Uterus (tissue), 4 donors: Measurements from ENCODE around the gene SWT1. TPM values are rescaled to one million over a fixed set of nuclear protein-coding genes. Genes with fewer than 3 reads are reported as not detected.

Experiments
- DNase-seq, 2 donors: peaks; one replicate each; pipeline ENCODE4 v3.0.0-alpha.2; 2019 to 2020
- H3K27ac ChIP-seq, 2 donors: fragments of 200-600 bp; sonication (generic); 1 replicate in 1 of 2; 2 replicates in 1 of 2; pipeline ENCODE4 v1.5.1; 2016 to 2018
- H3K27me3 ChIP-seq, 2 donors: fragments of 200-600 bp; sonication (generic); one replicate each; pipeline ENCODE4 v1.5.1; 2018 to 2019; ENCODE audit warnings: control low read depth in 1 of 2
- H3K36me3 ChIP-seq, 2 donors: fragments of 200-600 bp; sonication (generic); one replicate each; pipeline ENCODE4 v1.5.1; 2019; ENCODE audit warnings: control low read depth in 1 of 2
- H3K4me1 ChIP-seq, 2 donors: fragments of 200-600 bp; sonication (generic); one replicate each; pipeline ENCODE4 v1.5.1; 2018 to 2019; ENCODE audit warnings: control low read depth in 1 of 2
- H3K4me3 ChIP-seq, 2 donors: fragments of 200-600 bp; sonication (generic); 1 replicate in 1 of 2; 2 replicates in 1 of 2; pipeline ENCODE4 v1.5.1; 2018 to 2019; ENCODE audit warnings: mild to moderate bottlenecking in 1 of 2
- H3K9me3 ChIP-seq, 2 donors: fragments of 200-600 bp; sonication (generic); one replicate each; pipeline ENCODE4 v1.5.1; 2019; ENCODE audit warnings: control low read depth in 1 of 2
- POLR2A ChIP-seq, 2 donors: fragments of 450-650 bp; IDR thresholded peaks; one replicate each; pipeline ENCODE4 v1.6.1; 2016; ENCODE audit warnings: antibody characterized with exemption in 2 of 2, mild to moderate bottlenecking in 1 of 2, moderate library complexity in 1 of 2
- intact Hi-C: fragments of 100-400 bp; cut with DNase I; formaldehyde crosslinking; loops from one replicate; pipeline ENCODE4 v1.15.1; 2023; ENCODE audit warnings: low total_unique reads
- small RNA-seq: library from RNA; depleted of rRNA; stranded (forward); fragments of <200 nt; gene quantifications from one replicate; pipeline ENCODE3, GENCODE V24; 2016
- total RNA-seq, 4 donors: library from RNA; depleted of rRNA in 3 of 4; stranded (reverse); fragments of >200 nt in 3 of 4; gene quantifications; one replicate each; pipeline versions ENCODE4 v1.1.0 to v1.2.4, GENCODE V29; 2014 to 2023
- TF ChIP-seq, protein P1 (sequence below), 4 experiments: fragments of 200-600 bp in 2 of 4; fragments of 450-650 bp in 2 of 4; sonication (generic) in 2 of 4; IDR thresholded peaks; one replicate each; pipeline ENCODE4 v1.5.1; 2016 to 2019; ENCODE audit warnings: antibody characterized with exemption in 4 of 4, mild to moderate bottlenecking in 2 of 4, moderate library complexity in 1 of 4
- donor health status: DM: yes; HTN: yes; CAD: no.

Gene SWT1
- total RNA-seq, 4 donors from 2014 or later = 9.2 to 29.4 (median 17.5) TPM

DNA sequence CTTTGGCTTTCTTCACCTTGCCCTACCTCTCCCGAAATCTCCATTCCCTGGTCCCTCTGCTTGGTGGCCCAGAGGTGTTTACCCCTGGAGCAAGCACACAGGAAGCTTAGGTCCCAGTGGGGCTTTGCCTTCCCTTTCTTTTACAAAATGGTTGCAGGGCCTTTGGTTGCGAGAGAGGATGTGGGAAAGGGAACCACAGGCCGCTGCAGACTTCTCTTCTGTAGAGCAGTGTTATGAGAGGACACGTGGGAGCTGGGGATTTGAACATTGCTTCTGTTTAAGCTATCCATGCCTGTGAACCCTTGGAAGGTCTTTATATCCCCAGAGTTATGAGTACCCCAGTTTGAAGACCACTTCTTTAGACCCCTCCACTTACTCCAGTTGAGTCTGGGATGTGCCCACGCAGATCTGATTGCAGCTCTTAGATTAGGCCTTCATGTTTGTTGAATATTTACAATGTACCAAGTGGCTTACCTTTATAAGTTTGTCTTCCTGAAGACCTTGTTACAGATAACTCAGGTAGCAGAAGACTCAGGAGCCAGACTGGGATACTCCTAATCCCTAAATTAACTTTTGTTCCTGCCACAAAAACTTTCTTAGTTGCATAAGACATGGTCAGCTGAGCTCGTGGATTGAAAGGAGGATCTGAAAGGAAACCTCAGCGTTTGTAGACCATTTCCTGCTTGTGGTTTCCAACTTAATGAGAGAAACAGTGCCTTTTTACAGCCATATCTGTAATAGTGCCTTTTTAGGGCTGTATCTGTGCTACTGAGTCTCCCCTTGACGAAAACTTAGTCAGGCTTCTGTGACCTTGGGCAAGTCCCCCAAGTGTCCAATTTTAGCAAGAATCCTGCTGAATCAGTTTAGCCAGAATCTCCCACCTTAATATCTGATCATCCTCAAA, 182.0 kb downstream of the SWT1 start:
- no peak overlapping the region for H3K4me3 ChIP-seq
- no peaks in the 10 kb centered on the region for H3K36me3 ChIP-seq
- H3K27me3 ChIP-seq = no peaks in the 10 kb centered on the region
- no peaks in the 10 kb centered on the region for H3K4me1 ChIP-seq
- TF ChIP-seq POLR2A (IDR thresholded peaks at IDR 0.05) = no peak
- TF ChIP-seq, protein P1, sequence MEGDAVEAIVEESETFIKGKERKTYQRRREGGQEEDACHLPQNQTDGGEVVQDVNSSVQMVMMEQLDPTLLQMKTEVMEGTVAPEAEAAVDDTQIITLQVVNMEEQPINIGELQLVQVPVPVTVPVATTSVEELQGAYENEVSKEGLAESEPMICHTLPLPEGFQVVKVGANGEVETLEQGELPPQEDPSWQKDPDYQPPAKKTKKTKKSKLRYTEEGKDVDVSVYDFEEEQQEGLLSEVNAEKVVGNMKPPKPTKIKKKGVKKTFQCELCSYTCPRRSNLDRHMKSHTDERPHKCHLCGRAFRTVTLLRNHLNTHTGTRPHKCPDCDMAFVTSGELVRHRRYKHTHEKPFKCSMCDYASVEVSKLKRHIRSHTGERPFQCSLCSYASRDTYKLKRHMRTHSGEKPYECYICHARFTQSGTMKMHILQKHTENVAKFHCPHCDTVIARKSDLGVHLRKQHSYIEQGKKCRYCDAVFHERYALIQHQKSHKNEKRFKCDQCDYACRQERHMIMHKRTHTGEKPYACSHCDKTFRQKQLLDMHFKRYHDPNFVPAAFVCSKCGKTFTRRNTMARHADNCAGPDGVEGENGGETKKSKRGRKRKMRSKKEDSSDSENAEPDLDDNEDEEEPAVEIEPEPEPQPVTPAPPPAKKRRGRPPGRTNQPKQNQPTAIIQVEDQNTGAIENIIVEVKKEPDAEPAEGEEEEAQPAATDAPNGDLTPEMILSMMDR (IDR thresholded peaks at IDR 0.05) = no peak
- no peak for DNase-seq
- H3K27ac ChIP-seq = no peak overlapping the region
- intact Hi-C loops = no loop called here
- no peaks in the 10 kb centered on the region for H3K9me3 ChIP-seq

DNA sequence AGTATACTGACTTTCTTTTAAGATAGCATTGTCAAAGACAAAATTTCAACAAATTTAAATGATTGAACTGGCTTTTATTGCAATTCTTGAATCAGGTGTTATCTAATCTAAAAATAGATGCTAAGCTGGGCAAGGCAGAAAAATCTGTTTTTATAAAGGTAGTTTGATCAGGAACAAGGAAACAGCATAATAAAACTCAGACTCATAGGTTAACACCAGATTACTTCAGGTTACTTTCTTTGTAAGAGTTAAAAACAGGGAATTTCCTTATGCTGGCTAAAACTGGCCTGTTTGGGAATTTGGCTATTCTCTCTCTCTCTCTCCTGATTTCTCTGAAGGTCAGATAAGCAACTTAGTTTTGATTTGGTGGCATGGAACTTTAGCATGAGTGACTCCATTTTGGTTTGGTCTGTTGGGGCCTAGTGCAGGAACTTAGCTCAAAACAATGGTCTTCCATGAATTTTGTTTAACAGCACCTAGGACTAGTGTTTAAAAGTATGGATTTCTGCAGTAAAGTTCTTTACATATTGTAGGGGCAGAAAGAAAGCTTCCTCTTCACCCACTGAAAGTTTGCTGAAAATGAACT, 184.3 kb downstream of the SWT1 start:
- intact Hi-C loops = no loop called here
- TF ChIP-seq POLR2A (IDR thresholded peaks at IDR 0.05) = no peak
- TF ChIP-seq, protein P1 (IDR thresholded peaks at IDR 0.05) = no peak

More for the DNA sequence above, 184.3 kb downstream of the SWT1 start:
- no peaks in the 10 kb centered on the region for H3K9me3 ChIP-seq
- no peaks in the 10 kb centered on the region for H3K36me3 ChIP-seq
- no peak overlapping the region for H3K27ac ChIP-seq
- H3K4me1 ChIP-seq = no peaks in the 10 kb centered on the region
- H3K4me3 ChIP-seq = no peak overlapping the region
- no peaks in the 10 kb centered on the region for H3K27me3 ChIP-seq
- DNase-seq = no peak

Small RNAs within 50 kb of the gene (small RNA-seq; reads per million reads assigned to genes)
- not detected for gene RF00019

Other genes starting within 250 kb of the SWT1 start
- gene NIBAN1, start 182.7 kb upstream of the SWT1 start, total RNA-seq = 10 to 100 TPM; 27.2 to 46.4 (median 32.5) TPM
- gene RNF2, start 111.6 kb upstream of the SWT1 start, total RNA-seq = 10 to 100 TPM; 20.9 to 52.8 (median 33.0) TPM
- 10 to 100 TPM; 10.2 to 24.1 (median 20.9) TPM for gene TRMT1L, start 214 bp upstream of the SWT1 start, total RNA-seq
- gene IVNS1ABP, start 160.1 kb downstream of the SWT1 start, total RNA-seq = 100 to 1,000 TPM in 1 of 4 donors, 10 to 100 TPM in 3; 28.8 to 113 (median 39.4) TPM